ENCODE measurements around the gene TMEM42.

GRCh38 chr3:44910693-44911092 is 49.0 kb downstream of the TMEM42 start:
- TF ChIP-seq CTCF (IDR thresholded peaks at IDR 0.05) (no peak), POLR2A (IDR thresholded peaks at IDR 0.05) (no peak)
